Naive thymus-derived CD8-positive, alpha-beta T cell (primary cell): ENCODE measurements around the gene KCNT2. TPM values are rescaled to one million over a fixed set of nuclear protein-coding genes. Genes with fewer than 3 reads are reported as not detected.

Experiments
- ATAC-seq, 2 donors: fragments of 150-1000 bp; cut with Tn5 transposase in 1 of 2; sonication (Bioruptor Pico), chemical (Tn5 transposase) in 1 of 2; 1 replicate in 1 of 2; 2 replicates in 1 of 2; pipeline ENCODE4 v1.10.0; 2021; ENCODE audit warnings: mild to moderate bottlenecking in 2 of 2, moderate library complexity in 2 of 2
- POLR2A ChIA-PET: fragments of 350-600 bp; sonication (Branson Sonifier 250); formaldehyde crosslinking; loops from one replicate; lab custom pipeline; 2021; ENCODE audit warnings: antibody characterized with exemption; lab: Charles Lee
- DNase-seq, 10 donors: peaks; one replicate each; pipeline versions ENCODE4 v3.0.0 to v3.0.0-alpha.2; 2020 to 2022
- H3K27ac Mint-ChIP-seq, 10 donors: one replicate each; pipeline ENCODE4 v1.8.0; 2020 to 2022; ENCODE audit warnings: mild to moderate bottlenecking in 10 of 10, mixed read lengths in 10 of 10, moderate library complexity in 4 of 10, inconsistent platforms in 1 of 10
- H3K27me3 Mint-ChIP-seq, 5 donors: one replicate each; pipeline ENCODE4 v1.8.0; 2021 to 2022; ENCODE audit warnings: mixed read lengths in 5 of 5
- H3K36me3 Mint-ChIP-seq, 3 donors: one replicate each; pipeline ENCODE4 v1.8.0; 2020 to 2022; ENCODE audit warnings: mixed read lengths in 3 of 3, mild to moderate bottlenecking in 2 of 3, inconsistent platforms in 1 of 3
- H3K4me1 Mint-ChIP-seq, 4 donors: one replicate each; pipeline ENCODE4 v1.8.0; 2021 to 2022; ENCODE audit warnings: mixed read lengths in 4 of 4
- H3K4me3 Mint-ChIP-seq, 10 donors: one replicate each; pipeline ENCODE4 v1.8.0; 2020 to 2022; ENCODE audit warnings: mild to moderate bottlenecking in 10 of 10, mixed read lengths in 10 of 10, moderate library complexity in 6 of 10, inconsistent platforms in 1 of 10
- H3K9me3 Mint-ChIP-seq, 9 donors: one replicate each; pipeline ENCODE4 v1.8.0; 2020 to 2022; ENCODE audit warnings: mixed read lengths in 9 of 9, mild to moderate bottlenecking in 3 of 9, inconsistent platforms in 1 of 9, moderate library complexity in 1 of 9
- polyA plus RNA-seq, 3 donors: library from polyadenylated mRNA; unstranded; fragments of 300-500 nt; fragmentation: Illumina TruSeq; gene quantifications; one replicate each; pipeline ENCODE4 v1.2.3, GENCODE V29; 2021
- total RNA-seq, 8 experiments: library from RNA in 2 of 8; stranded (reverse) in 2 of 8; gene quantifications; one replicate each; pipeline ENCODE4 v1.2.3 and lab custom pipeline; 2021 to 2026

KCNT2 gene
- total and polyA plus RNA-seq, 5 experiments from 2014 or later, result not detected

DNA sequence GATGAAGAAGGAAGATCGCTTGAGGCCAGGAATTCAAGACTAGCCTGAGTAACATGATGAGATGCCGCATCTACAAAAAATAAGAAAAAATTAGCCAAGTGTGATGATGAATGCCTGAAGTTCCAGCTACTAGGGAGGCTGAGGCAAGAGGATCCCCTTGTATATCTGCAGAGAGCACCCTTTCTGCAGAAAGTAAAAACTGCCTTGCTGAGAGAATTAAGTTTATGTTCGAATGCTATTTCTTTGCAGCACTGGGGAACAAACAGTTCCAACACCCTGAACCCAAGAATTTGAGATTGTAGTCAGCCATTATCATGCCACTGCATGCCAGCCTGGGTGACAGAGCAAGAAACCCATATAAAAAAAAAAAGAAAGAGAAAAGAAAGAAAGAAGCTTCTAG lies 20.6 kb upstream of the KCNT2 start:
- DNase-seq (no peak), ATAC-seq (no peak)
- no peak overlapping the region for H3K4me3 Mint-ChIP-seq
- H3K9me3 Mint-ChIP-seq, result peaks cover 5 to 38% (median 16%) of the 10 kb centered on the region in 9 donors
- no peaks in the 10 kb centered on the region for H3K4me1 Mint-ChIP-seq
- H3K27me3 Mint-ChIP-seq, result no peaks in the 10 kb centered on the region
- POLR2A ChIA-PET, result no interaction called here
- no peak overlapping the region for H3K27ac Mint-ChIP-seq
- H3K36me3 Mint-ChIP-seq, result peaks cover 0 to 6% (median 2%) of the 10 kb centered on the region in 3 donors

DNA sequence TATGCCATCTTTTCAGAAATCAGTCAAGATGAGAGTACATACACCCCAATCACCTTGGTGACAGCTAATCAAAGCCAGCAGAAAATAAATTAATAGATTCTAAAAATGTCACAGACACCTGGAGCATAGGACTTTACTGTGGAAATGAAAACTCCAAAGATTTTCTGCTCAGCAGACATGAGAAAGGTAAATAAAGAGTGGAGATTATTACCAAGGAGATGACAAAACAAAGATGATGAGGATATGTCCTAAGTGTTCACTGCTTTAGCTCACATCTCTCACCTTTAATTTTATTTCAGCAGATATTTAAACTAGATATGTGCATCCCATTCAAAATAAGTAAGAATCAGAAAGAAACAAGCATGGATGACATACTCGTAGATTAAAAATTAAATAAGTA lies 14.8 kb upstream of the KCNT2 start:
- Mint-ChIP-seq H3K4me1 (no peaks in the 10 kb centered on the region), H3K27me3 (no peaks in the 10 kb centered on the region), H3K36me3 (peaks cover 0 to 2% (median 0%) of the 10 kb centered on the region in 3 donors), H3K4me3 (no peak overlapping the region), H3K9me3 (peaks cover 2 to 11% (median 4%) of the 10 kb centered on the region in 9 donors), H3K27ac (no peak overlapping the region)
- DNase-seq (no peak), ATAC-seq (no peak)
- POLR2A ChIA-PET, result no interaction called here

DNA sequence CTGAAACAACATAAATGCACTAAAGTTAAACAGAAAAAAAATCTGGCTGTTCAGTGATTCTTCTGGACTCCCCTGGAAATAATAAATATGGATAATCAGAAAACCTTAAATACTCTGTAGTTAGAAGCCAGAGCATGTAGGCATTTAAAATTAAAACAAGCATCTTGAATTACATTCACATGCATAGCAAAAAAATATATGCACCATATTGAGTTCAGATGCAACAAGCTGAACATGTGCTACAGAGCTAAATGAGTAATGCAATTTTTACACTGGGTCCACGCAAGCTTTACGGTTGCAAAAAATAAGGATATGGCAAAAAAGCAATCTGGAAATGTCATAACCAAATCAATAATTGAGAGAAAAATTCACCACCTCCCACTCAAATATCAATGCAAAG lies 11.5 kb upstream of the KCNT2 start:
- H3K27me3 Mint-ChIP-seq, result peaks cover 0 to 3% (median 0%) of the 10 kb centered on the region in 5 donors
- no peak for DNase-seq
- no peaks in the 10 kb centered on the region for H3K4me1 Mint-ChIP-seq
- H3K27ac Mint-ChIP-seq, result no peak overlapping the region
- POLR2A ChIA-PET, result no interaction called here
- ATAC-seq, result no peak
- no peak overlapping the region for H3K4me3 Mint-ChIP-seq
- H3K36me3 Mint-ChIP-seq, result no peaks in the 10 kb centered on the region
- H3K9me3 Mint-ChIP-seq, result peaks cover 0 to 2% (median 0%) of the 10 kb centered on the region in 9 donors

DNA sequence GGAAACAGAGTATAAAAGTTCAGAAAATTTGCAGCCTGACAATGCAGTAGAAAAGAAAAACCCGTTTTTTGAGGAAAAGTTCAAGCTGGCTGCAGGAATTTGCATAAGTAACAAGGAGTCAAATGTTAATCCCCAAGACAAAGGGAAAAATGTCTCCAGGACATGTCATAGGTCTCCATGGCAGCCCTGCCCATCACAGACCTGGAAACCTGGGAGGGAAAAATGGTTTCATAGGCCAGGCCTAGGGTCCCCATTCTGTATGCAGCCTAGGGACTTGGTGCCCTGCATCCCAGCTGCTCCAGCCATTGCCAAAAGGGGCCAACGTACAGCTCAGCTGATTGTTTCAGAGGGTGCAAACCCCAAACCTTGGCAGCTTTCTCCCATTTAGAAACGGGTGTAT lies 3.6 kb upstream of the KCNT2 start:
- H3K27ac Mint-ChIP-seq, result no peak overlapping the region

DNA sequence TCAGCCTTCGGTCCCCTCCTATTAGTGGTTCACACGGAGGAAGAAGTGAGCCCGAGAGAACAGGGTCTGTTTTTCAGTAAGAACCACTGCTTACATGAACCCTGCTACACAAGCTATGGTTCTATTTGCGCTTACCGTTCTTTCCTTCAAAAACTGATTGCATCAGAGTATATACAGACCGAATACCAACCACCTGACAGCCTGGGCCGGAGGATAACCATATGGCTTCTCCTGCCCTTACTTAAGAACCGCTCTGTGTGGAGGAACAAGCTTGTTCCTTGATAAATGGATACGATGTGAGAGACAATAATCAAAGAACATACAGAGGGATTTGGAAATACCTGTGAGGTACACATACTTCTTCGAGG lies 1.1 kb upstream of the KCNT2 start:
- no peak overlapping the region for H3K4me3 Mint-ChIP-seq
- DNase-seq (no peak), ATAC-seq (no peak)
- H3K27me3 Mint-ChIP-seq, result peaks cover 17 to 52% (median 35%) of the 10 kb centered on the region in 5 donors
- no peak overlapping the region for H3K27ac Mint-ChIP-seq
- POLR2A ChIA-PET, result interaction anchor here (0.5 kb wide), 1 partner anchor 714 kb away, joined by 3 read pairs; no protein-coding TSS in a partner anchor
- H3K36me3 Mint-ChIP-seq, result peaks cover 0 to 5% (median 5%) of the 10 kb centered on the region in 3 donors
- H3K9me3 Mint-ChIP-seq, result peaks cover 0 to 10% (median 0%) of the 10 kb centered on the region in 9 donors
- H3K4me1 Mint-ChIP-seq, result peaks cover 5 to 8% (median 8%) of the 10 kb centered on the region in 4 donors

More for the DNA sequence above, 3.6 kb upstream of the KCNT2 start:
- no peak overlapping the region for H3K4me3 Mint-ChIP-seq
- POLR2A ChIA-PET, result no interaction called here
- ATAC-seq (no peak), DNase-seq (no peak)
- peaks cover 15 to 42% (median 40%) of the 10 kb centered on the region in 5 donors for H3K27me3 Mint-ChIP-seq
- H3K9me3 Mint-ChIP-seq, result peaks cover 0 to 10% (median 1%) of the 10 kb centered on the region in 9 donors
- peaks cover 5 to 8% (median 8%) of the 10 kb centered on the region in 4 donors for H3K4me1 Mint-ChIP-seq
- H3K36me3 Mint-ChIP-seq, result peaks cover 0 to 5% (median 4%) of the 10 kb centered on the region in 3 donors

DNA sequence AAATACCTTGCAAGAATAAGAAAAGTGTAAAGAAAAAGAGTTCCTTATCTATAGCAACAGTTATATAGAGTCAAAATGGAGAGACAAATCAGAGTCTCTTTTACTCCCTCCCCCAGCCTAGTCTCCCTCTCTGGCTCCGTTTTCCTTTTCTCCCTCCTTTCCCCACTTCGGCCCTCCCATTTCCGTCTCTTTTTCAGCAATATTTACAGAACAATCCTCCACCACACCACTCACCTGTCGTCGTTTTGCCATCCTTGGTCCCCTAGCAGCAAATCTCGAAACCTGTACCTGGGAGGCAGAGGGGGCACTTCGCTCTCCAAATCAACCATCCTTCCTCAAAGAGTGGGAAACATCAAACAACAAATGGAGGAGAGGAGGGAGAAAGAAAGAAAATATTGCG lies 259 bp downstream of the KCNT2 start:
- Mint-ChIP-seq H3K9me3 (peaks cover 0 to 6% (median 2%) of the 10 kb centered on the region in 9 donors), H3K4me1 (peaks cover 5 to 8% (median 8%) of the 10 kb centered on the region in 4 donors), H3K4me3 (peak overlapping the region in 6 of 10 donors; percentile 27 to 51 (median 38)), H3K36me3 (peaks cover 0 to 5% (median 3%) of the 10 kb centered on the region in 3 donors), H3K27me3 (peaks cover 17 to 52% (median 32%) of the 10 kb centered on the region in 5 donors), H3K27ac (no peak overlapping the region)
- ATAC-seq (no peak), DNase-seq (no peak)
- POLR2A ChIA-PET, result no interaction called here

DNA sequence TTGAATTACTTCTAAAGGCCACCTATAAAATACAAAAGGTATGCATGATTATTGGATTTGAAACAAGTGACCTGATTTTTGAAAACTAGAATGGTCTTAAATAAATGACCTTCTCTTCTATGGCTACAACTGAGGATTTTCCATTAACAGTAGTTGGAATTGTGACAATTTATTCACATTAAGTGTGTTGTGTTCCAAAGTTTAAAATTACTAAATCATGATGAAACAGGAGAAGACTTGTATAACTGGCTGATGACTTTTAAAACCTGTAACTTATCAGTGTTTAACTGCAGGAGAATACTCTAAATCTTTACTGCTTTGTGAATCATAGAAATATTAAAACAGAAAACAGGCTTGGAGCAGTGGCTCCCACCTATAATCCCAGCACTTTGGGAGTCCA lies 4.6 kb downstream of the KCNT2 start:
- Mint-ChIP-seq H3K36me3 (peaks cover 0 to 5% (median 0%) of the 10 kb centered on the region in 3 donors), H3K27me3 (peaks cover 11 to 27% (median 14%) of the 10 kb centered on the region in 5 donors), H3K27ac (no peak overlapping the region), H3K9me3 (peaks cover 0 to 2% (median 0%) of the 10 kb centered on the region in 9 donors), H3K4me1 (peaks cover 5 to 8% (median 6%) of the 10 kb centered on the region in 4 donors), H3K4me3 (no peak overlapping the region)
- ATAC-seq (no peak), DNase-seq (no peak)
- POLR2A ChIA-PET, result no interaction called here

DNA sequence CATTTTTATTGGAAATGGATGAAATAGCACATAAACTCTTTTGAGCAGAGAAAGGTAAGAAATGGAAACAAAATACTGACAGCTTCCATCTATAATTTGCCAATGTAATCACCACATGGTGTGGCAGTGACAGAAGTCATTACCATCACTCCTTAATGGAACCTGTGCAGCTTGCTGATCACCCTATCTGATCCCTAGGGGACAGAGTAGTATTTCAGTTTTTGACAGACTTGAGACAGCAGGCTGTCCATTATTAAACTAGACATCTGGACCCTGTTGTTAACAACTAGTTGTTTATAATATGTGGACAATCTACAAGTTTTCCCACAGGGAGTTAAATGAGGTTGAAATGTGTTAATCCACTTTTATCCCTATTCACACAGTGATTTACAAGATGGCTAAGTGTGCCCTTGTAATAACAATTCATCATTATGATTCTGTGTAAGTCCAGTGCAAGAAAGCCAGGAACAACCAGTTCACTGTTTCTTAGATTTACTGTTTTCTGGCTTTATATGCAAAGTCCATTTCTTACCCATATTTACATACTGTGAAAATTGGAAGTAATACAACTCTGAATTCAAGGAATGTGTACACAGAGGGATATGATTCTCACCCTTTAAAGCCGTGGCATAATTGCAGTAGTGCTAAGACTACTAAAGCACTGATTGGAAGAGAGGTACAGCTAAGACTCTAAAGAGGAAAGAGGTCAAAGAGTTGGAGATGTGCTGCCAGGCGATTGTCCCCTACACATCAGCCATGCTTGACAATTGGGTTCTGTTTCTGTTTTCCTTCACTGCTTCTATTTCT lies 9.1 kb downstream of the KCNT2 start:
- no peak for DNase-seq
- no peak overlapping the region for H3K27ac Mint-ChIP-seq
- no peak for ATAC-seq

DNA sequence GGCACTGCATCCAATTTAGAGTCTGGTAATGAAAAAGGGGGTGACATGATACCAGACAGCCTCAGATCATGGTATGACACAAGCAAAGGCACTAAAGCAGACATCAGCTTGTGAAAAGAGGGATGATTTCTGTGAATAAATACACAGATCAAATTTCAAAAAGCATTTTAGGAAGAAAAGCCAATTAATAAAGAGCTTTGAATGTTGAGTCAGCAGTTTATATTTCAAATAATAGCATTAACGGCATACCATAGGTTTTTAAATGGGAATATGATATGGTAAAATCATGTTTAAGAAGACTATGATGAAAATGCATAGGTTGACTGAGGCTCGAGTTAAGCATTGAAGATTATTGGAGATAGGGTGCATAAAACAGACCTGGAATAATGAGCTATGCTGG lies 13.5 kb downstream of the KCNT2 start:
- Mint-ChIP-seq H3K4me1 (no peaks in the 10 kb centered on the region), H3K9me3 (peaks cover 0 to 14% (median 0%) of the 10 kb centered on the region in 9 donors), H3K36me3 (no peaks in the 10 kb centered on the region), H3K27ac (no peak overlapping the region), H3K27me3 (no peaks in the 10 kb centered on the region), H3K4me3 (no peak overlapping the region)
- no peak for ATAC-seq
- no peak for DNase-seq
- POLR2A ChIA-PET, result no interaction called here

More for the DNA sequence above, 9.1 kb downstream of the KCNT2 start:
- POLR2A ChIA-PET, result no interaction called here
- H3K9me3 Mint-ChIP-seq, result peaks cover 0 to 2% (median 0%) of the 10 kb centered on the region in 9 donors
- no peak overlapping the region for H3K4me3 Mint-ChIP-seq
- no peaks in the 10 kb centered on the region for H3K36me3 Mint-ChIP-seq
- H3K4me1 Mint-ChIP-seq, result no peaks in the 10 kb centered on the region
- peaks cover 0 to under 1% (median 0%) of the 10 kb centered on the region in 5 donors for H3K27me3 Mint-ChIP-seq

DNA sequence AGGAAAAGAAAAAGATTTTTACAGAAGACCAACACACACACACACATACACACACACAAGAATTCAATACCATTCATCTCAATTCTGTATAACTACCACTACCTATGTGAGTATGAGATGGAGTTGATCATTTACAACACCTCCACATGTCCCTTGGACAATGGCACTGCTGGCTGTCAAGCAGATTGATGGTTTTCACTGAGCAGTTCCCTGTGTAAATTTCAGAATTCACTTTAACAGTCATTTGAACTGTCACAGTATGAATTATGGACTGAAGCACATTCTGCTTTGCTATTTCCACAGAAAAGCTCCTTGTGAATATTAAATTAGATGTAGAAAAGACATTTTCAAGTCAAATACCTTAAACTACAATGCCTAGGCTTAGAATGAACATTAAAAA lies 14.3 kb downstream of the KCNT2 start:
- no peaks in the 10 kb centered on the region for H3K27me3 Mint-ChIP-seq
- no peaks in the 10 kb centered on the region for H3K36me3 Mint-ChIP-seq
- no peak overlapping the region for H3K4me3 Mint-ChIP-seq
- no peaks in the 10 kb centered on the region for H3K4me1 Mint-ChIP-seq
- no peak for DNase-seq
- no peak overlapping the region for H3K27ac Mint-ChIP-seq
- peaks cover 0 to 14% (median 0%) of the 10 kb centered on the region in 9 donors for H3K9me3 Mint-ChIP-seq
- POLR2A ChIA-PET, result no interaction called here
- no peak for ATAC-seq

DNA sequence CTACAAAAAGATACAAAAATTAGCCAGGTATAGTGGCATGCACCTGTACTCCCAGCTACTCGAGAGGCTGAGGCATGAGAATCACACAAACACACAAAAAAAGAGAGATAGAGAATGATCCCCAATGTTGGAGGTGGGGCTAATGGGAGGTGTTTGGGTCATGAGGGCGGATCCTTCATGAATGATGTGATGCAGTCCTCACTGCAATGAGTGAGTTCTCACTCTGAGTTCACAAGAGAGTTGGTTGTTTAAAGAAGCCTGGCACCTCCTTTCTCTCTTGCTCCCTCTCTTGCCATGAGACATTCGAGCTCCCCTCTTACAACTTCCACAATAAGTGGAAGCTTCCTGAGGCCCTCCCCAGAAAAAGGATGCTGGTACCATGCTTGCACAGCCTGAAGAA lies 17.3 kb downstream of the KCNT2 start:
- no peaks in the 10 kb centered on the region for H3K27me3 Mint-ChIP-seq
- ATAC-seq (no peak), DNase-seq (no peak)
- no peaks in the 10 kb centered on the region for H3K4me1 Mint-ChIP-seq
- POLR2A ChIA-PET, result no interaction called here
- H3K9me3 Mint-ChIP-seq, result peaks cover 0 to 14% (median 0%) of the 10 kb centered on the region in 9 donors
- H3K36me3 Mint-ChIP-seq, result no peaks in the 10 kb centered on the region
- no peak overlapping the region for H3K4me3 Mint-ChIP-seq
- no peak overlapping the region for H3K27ac Mint-ChIP-seq

DNA sequence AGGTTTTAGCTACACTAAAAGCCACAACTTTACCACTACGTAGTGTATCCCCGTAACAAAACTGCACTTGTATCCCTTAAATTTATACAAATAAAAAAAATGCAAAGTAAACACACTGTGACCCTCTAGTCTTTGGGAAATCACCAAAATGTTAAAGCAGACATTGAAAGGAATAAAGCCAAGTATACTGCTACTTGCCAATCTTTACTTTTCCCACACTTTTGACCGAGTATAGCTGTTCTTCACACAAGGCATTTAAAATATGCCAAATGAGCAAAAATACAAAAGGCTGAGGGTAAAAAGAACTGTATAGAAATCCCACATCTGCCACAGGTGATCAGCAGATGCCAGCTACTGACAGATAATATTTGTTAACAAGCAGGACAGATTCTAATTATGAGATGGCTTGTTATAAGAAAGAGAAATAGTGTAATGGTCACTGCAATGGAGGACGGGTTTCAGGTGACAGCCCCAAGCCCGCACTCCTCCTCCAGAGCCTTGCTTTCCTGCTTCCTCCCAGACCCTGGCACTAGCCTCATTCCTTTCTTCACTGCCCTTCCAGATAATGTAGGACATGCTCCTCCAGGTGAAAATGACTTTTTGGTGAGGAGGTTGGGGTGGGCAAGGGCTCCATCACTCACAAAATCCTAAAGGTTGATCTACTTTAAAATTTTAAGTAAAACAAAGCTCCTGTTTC lies 18.1 kb downstream of the KCNT2 start:
- Mint-ChIP-seq H3K9me3 (peaks cover 0 to 14% (median 0%) of the 10 kb centered on the region in 9 donors), H3K36me3 (no peaks in the 10 kb centered on the region), H3K27ac (no peak overlapping the region), H3K4me1 (no peaks in the 10 kb centered on the region), H3K4me3 (no peak overlapping the region), H3K27me3 (no peaks in the 10 kb centered on the region)
- DNase-seq (no peak), ATAC-seq (no peak)
- POLR2A ChIA-PET, result no interaction called here

DNA sequence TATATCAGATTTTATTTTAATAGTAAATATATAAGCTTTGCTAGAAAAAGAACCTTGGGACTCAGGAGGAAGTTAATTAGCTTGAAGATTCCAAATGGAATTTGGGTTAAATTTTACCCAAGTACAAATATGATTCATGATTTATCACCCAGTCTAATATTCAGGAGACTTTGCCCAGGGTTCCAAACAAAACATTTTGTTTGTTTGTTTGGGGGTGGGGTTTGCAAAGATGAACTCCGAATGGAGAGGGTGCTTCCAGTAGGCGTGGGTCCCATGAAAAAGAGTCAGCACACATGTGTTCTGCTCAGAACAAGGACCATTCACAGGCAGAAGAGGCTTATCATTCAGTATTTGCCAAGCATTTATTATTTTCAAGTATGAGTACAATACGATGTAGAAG lies 23.5 kb downstream of the KCNT2 start:
- POLR2A ChIA-PET, result no interaction called here
- DNase-seq, result no peak
- Mint-ChIP-seq H3K9me3 (peaks cover 0 to 10% (median 0%) of the 10 kb centered on the region in 9 donors), H3K36me3 (no peaks in the 10 kb centered on the region), H3K27ac (no peak overlapping the region), H3K27me3 (no peaks in the 10 kb centered on the region), H3K4me1 (no peaks in the 10 kb centered on the region), H3K4me3 (no peak overlapping the region)
- ATAC-seq, result no peak
